SK-N-SH treated with all-trans-retinoic acid at 6 μM for 48 hours (cell line): ENCODE measurements around the gene MINDY4.

Source experiments
- ATAC-seq: fragments of 200-7000 bp; cut with Tn5 transposase; 3 replicates; pipeline ENCODE4 v1.9.1; 2020; ENCODE audit warnings: mild to moderate bottlenecking, moderate library complexity
- BACH2 ChIP-seq: fragments of 250-450 bp; sonication (Bioruptor Pico); IDR thresholded peaks from 2 replicates; pipeline ENCODE4 v1.9.0; 2021; ENCODE audit warnings: mild to moderate bottlenecking, borderline replicate concordance
- ESRRG ChIP-seq: fragments of 250-450 bp; sonication (Bioruptor Pico); IDR thresholded peaks from 2 replicates; pipeline ENCODE4 v1.6.1; 2021; ENCODE audit warnings: mild to moderate bottlenecking
- ISL1 ChIP-seq: fragments of 250-450 bp; sonication (Bioruptor Pico); IDR thresholded peaks from 2 replicates; pipeline ENCODE4 v2.1.2; 2022; ENCODE audit warnings: mild to moderate bottlenecking, moderate library complexity
- OSR1 ChIP-seq: fragments of 250-450 bp; sonication (Bioruptor Pico); IDR thresholded peaks from 2 replicates; pipeline ENCODE4 v1.8.0; 2022; ENCODE audit warnings: moderate library complexity, mild to moderate bottlenecking, inconsistent platforms
- RARB ChIP-seq: fragments of 250-450 bp; sonication (Bioruptor Pico); IDR thresholded peaks from 2 replicates; pipeline ENCODE4 v1.8.0; 2021; ENCODE audit warnings: mild to moderate bottlenecking, moderate library complexity
- SNAI2 ChIP-seq: fragments of 250-450 bp; sonication (Bioruptor Pico); IDR thresholded peaks from 2 replicates; pipeline ENCODE4 v1.5.0; 2020; ENCODE audit warnings: mild to moderate bottlenecking, moderate library complexity
- TCF4 ChIP-seq: fragments of 250-450 bp; sonication (Bioruptor Pico); IDR thresholded peaks from 2 replicates; pipeline ENCODE4 v1.8.0; 2021; ENCODE audit warnings: mild to moderate bottlenecking, moderate library complexity, borderline replicate concordance
- ZFP30 ChIP-seq: fragments of 450-650 bp; formaldehyde crosslinking; IDR thresholded peaks from 2 replicates; pipeline ENCODE4 v1.5.0; 2022; ENCODE audit warnings: mild to moderate bottlenecking, moderate library complexity
- ZNF565 ChIP-seq: fragments of 450-650 bp; formaldehyde crosslinking; conservative IDR thresholded peaks from 2 replicates; pipeline ENCODE4 v1.5.0; 2020; ENCODE audit warnings: low read depth, mild to moderate bottlenecking, moderate library complexity
- ZNF70 ChIP-seq: fragments of 450-650 bp; formaldehyde crosslinking; IDR thresholded peaks from 2 replicates; pipeline ENCODE4 v1.5.0; 2020; ENCODE audit warnings: mild to moderate bottlenecking, moderate library complexity
- TF ChIP-seq, protein P1 (sequence below): fragments of 250-450 bp; sonication (Bioruptor Pico); IDR thresholded peaks from 2 replicates; pipeline ENCODE4 v1.8.0; 2020; ENCODE audit warnings: mild to moderate bottlenecking, moderate library complexity, borderline replicate concordance
- TF ChIP-seq, protein P2 (sequence below): fragments of 250-450 bp; sonication (Bioruptor Pico); IDR thresholded peaks from 2 replicates; pipeline ENCODE4 v1.5.1; 2020; ENCODE audit warnings: low read depth, mild to moderate bottlenecking, moderate library complexity
- TF ChIP-seq, protein P3 (sequence below): fragments of 250-450 bp; sonication (Bioruptor Pico); IDR thresholded peaks from 2 replicates; pipeline ENCODE4 v1.5.1; 2021; ENCODE audit warnings: mild to moderate bottlenecking, moderate library complexity
- TF ChIP-seq, protein P4 (sequence below): fragments of 250-450 bp; sonication (Bioruptor Pico); IDR thresholded peaks from 2 replicates; pipeline ENCODE4 v1.5.0; 2020; ENCODE audit warnings: mild to moderate bottlenecking, moderate library complexity

MINDY4 gene

DNA sequence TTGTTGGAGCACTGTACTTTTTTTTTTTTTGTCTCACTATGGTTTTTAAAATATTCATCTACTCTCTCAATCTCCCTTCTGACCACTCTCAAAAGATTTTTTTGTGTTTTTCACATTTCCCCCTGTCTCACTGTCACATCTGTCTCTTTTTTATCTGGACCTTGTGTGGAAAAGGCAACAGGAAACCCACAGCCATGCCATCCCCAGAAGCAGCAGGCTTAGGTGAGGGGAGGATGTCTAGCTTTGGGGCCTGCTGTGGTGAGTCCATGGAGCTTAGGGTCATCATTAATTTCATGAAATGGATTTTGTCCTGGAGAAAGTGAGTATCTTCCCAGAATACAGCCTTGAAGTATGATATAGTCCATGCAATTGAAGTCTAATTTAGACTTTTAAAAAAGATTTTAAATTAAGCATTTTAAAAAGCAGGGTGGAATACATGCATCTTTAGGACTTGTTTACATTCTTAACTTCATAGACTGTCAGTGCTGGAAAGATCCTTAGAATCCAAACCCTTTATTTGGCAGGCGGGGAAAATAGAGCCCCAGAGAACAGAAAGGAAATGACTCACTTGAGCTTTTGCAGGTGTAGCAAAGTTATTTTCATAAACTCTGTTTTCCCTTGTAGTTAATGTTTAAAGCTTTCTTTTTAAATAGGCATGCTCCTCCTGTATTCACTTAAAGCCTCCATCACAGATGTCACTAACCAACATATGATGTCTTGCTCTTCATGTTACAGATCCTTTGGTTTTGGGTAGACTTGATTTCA is 25.1 kb downstream of the MINDY4 start:
- ATAC-seq = peak; percentile 47
- TF ChIP-seq, protein P1, sequence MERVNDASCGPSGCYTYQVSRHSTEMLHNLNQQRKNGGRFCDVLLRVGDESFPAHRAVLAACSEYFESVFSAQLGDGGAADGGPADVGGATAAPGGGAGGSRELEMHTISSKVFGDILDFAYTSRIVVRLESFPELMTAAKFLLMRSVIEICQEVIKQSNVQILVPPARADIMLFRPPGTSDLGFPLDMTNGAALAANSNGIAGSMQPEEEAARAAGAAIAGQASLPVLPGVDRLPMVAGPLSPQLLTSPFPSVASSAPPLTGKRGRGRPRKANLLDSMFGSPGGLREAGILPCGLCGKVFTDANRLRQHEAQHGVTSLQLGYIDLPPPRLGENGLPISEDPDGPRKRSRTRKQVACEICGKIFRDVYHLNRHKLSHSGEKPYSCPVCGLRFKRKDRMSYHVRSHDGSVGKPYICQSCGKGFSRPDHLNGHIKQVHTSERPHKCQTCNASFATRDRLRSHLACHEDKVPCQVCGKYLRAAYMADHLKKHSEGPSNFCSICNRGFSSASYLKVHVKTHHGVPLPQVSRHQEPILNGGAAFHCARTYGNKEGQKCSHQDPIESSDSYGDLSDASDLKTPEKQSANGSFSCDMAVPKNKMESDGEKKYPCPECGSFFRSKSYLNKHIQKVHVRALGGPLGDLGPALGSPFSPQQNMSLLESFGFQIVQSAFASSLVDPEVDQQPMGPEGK (CRISPR knock-in tag) = no peak
- TF ChIP-seq SNAI2 (CRISPR knock-in tag) (no peak), ISL1 (no peak)

DNA sequence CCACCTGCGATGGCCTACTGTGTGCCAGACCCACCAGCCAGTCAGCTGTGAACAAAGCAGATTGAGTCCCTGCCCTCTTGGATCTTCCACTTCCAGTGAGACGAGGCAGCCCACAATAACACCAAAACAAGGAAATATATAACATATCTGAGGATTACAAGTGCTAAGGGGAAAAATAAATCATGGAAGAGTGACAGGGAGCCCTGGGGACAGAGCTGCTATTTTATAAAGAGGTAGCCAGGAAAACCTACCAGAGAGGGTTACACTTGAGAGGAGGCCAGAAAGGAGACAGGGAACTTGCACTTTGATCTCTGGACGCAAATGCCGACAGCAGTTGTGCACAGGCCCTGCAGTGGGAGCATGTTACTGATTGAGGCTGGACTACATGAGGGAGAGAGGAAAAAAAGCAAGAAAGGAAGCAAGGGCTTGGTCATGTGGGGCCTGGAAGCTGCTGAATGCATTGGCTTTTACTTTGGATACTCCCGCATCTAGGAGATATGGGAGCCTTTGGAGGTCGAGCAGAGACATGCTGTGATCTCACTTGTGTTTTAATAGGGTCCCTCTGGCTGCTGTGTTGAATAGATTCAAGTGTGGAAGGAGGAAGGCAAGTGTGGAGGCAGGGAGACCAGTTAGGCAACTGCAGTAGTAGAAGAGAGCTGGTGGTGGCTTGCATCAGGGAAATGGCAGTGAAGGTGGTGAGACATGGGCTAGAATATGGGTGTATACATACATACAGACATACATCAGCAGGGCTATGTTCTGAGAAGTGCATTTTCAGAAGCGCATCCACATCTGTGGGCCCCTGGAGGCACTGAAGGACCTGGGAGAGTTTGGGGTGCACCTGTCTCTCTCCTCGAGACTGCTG is 26.2 kb downstream of the MINDY4 start:
- TF ChIP-seq RARB (CRISPR knock-in tag) (no peak), ISL1 (no peak), OSR1 (CRISPR knock-in tag) (no peak), ZFP30 (CRISPR knock-in tag) (no peak), BACH2 (CRISPR knock-in tag) (no peak), ESRRG (CRISPR knock-in tag) (no peak), TCF4 (CRISPR knock-in tag) (no peak)
- TF ChIP-seq, protein P2, sequence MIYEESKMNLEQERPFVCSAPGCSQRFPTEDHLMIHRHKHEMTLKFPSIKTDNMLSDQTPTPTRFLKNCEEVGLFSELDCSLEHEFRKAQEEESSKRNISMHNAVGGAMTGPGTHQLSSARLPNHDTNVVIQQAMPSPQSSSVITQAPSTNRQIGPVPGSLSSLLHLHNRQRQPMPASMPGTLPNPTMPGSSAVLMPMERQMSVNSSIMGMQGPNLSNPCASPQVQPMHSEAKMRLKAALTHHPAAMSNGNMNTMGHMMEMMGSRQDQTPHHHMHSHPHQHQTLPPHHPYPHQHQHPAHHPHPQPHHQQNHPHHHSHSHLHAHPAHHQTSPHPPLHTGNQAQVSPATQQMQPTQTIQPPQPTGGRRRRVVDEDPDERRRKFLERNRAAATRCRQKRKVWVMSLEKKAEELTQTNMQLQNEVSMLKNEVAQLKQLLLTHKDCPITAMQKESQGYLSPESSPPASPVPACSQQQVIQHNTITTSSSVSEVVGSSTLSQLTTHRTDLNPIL (CRISPR knock-in tag) = no peak
- TF ChIP-seq, protein P3, sequence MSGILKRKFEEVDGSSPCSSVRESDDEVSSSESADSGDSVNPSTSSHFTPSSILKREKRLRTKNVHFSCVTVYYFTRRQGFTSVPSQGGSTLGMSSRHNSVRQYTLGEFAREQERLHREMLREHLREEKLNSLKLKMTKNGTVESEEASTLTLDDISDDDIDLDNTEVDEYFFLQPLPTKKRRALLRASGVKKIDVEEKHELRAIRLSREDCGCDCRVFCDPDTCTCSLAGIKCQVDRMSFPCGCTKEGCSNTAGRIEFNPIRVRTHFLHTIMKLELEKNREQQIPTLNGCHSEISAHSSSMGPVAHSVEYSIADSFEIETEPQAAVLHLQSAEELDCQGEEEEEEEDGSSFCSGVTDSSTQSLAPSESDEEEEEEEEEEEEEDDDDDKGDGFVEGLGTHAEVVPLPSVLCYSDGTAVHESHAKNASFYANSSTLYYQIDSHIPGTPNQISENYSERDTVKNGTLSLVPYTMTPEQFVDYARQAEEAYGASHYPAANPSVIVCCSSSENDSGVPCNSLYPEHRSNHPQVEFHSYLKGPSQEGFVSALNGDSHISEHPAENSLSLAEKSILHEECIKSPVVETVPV (CRISPR knock-in tag) = no peak
- TF ChIP-seq, protein P1 (CRISPR knock-in tag) = no peak
- no peak for ATAC-seq

DNA sequence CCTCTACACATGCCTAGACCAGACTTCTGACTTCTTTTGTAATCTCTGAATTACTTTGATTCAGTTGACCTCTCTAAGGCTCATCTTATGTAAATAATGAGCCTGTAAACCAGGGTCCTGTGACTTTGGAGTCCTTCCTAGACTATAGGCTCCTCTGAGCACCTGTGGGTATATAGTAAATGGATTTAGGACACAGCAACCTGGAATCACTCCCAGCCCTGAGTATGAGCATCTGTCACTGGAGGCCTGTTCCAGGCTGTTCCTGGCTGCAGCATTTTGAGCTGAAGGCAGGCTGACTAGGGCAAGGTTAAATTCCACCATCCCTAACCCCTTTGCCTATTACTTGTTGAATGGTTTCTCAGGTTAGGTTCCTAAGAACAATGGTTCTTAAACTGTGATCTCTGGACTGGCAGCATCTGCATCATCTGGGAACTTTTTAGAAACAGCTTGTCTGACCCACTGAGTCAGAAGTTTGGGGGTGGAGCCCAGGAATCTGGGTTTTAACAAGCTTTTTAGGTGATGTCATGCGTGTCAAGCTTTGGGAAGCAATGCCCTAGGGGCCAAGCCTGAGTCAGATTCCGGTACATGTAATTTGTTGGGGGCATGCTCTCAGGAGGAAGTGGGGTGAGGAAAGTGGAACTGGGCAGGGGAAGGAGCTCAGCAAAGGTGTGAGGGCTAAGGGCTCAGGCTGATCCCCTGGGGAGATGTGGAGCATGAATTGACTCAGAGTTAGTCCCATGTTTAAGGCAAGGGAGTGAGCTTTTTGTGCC is 28.2 kb downstream of the MINDY4 start:
- TF ChIP-seq, protein P4, sequence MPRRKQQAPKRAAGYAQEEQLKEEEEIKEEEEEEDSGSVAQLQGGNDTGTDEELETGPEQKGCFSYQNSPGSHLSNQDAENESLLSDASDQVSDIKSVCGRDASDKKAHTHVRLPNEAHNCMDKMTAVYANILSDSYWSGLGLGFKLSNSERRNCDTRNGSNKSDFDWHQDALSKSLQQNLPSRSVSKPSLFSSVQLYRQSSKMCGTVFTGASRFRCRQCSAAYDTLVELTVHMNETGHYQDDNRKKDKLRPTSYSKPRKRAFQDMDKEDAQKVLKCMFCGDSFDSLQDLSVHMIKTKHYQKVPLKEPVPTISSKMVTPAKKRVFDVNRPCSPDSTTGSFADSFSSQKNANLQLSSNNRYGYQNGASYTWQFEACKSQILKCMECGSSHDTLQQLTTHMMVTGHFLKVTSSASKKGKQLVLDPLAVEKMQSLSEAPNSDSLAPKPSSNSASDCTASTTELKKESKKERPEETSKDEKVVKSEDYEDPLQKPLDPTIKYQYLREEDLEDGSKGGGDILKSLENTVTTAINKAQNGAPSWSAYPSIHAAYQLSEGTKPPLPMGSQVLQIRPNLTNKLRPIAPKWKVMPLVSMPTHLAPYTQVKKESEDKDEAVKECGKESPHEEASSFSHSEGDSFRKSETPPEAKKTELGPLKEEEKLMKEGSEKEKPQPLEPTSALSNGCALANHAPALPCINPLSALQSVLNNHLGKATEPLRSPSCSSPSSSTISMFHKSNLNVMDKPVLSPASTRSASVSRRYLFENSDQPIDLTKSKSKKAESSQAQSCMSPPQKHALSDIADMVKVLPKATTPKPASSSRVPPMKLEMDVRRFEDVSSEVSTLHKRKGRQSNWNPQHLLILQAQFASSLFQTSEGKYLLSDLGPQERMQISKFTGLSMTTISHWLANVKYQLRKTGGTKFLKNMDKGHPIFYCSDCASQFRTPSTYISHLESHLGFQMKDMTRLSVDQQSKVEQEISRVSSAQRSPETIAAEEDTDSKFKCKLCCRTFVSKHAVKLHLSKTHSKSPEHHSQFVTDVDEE (CRISPR knock-in tag) = no peak
- TF ChIP-seq ZNF70 (CRISPR knock-in tag) (no peak), ZNF565 (CRISPR knock-in tag) (no peak)
- ATAC-seq = peak; percentile 6; the same call in 2 of the 3 replicates
